Omental fat pad (tissue), 4 donors: ENCODE data around the gene MYLK. TPM values are rescaled to one million over a fixed set of nuclear protein-coding genes. Genes with fewer than 3 reads are reported as not detected.
A peak's percentile ranks its signal among the peaks of the same experiment; 100 is the strongest.

Source experiments
- ATAC-seq: fragments of 150-250 bp; one replicate; pipeline ENCODE4 v1.9.1; 2016; ENCODE audit warnings: mild to moderate bottlenecking, moderate library complexity; ENCODE audit not compliant: low FRiP score
- DNase-seq: peaks from one replicate; pipeline ENCODE4 v3.0.0-alpha.2; 2019; ENCODE audit warnings: low spot score
- total RNA-seq, 4 donors: library from RNA; depleted of rRNA; stranded (reverse); fragments of >200 nt; gene quantifications; one replicate each; pipeline ENCODE4 v1.1.0, GENCODE V29; 2016
- TF ChIP-seq, protein P1 (sequence below), 3 donors: fragments of 450-650 bp; IDR thresholded peaks; one replicate each; pipeline ENCODE4 v1.5.1; 2016 to 2017; ENCODE audit warnings: antibody characterized with exemption in 3 of 3, mild to moderate bottlenecking in 3 of 3, moderate library complexity in 2 of 3

MYLK gene
- total RNA-seq, 4 donors from 2014 or later = 26.8 to 188 (median 56.9) TPM

DNA sequence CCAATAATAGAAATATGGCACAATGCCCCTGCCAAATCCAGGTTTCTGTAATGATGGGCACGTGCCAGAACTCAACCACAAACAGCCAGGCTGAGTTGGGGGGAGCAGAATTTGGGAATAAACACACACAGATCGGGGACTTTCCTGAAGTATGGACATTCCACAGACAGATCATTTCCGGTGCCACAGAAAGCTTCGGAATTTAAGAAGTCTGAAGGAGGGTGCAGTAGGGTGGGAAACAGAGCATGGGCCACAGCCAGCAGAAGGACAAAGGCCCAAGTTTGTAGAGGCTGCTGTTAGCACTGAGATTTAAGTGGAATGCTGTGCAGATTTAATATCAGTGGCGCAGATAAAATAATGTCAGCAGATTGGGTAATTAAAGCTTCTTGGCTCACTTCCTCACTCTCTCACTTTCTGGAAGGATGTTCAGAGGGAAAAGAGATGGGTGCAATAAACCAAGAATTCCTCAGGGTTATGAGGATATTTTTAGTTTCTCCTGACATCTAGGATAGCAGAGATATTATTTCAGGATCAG is 67.4 kb downstream of the MYLK start:
- DNase-seq (no peak), ATAC-seq (peak; percentile 65)
- TF ChIP-seq, protein P1, sequence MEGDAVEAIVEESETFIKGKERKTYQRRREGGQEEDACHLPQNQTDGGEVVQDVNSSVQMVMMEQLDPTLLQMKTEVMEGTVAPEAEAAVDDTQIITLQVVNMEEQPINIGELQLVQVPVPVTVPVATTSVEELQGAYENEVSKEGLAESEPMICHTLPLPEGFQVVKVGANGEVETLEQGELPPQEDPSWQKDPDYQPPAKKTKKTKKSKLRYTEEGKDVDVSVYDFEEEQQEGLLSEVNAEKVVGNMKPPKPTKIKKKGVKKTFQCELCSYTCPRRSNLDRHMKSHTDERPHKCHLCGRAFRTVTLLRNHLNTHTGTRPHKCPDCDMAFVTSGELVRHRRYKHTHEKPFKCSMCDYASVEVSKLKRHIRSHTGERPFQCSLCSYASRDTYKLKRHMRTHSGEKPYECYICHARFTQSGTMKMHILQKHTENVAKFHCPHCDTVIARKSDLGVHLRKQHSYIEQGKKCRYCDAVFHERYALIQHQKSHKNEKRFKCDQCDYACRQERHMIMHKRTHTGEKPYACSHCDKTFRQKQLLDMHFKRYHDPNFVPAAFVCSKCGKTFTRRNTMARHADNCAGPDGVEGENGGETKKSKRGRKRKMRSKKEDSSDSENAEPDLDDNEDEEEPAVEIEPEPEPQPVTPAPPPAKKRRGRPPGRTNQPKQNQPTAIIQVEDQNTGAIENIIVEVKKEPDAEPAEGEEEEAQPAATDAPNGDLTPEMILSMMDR (IDR thresholded peaks at IDR 0.05) = no peak

DNA sequence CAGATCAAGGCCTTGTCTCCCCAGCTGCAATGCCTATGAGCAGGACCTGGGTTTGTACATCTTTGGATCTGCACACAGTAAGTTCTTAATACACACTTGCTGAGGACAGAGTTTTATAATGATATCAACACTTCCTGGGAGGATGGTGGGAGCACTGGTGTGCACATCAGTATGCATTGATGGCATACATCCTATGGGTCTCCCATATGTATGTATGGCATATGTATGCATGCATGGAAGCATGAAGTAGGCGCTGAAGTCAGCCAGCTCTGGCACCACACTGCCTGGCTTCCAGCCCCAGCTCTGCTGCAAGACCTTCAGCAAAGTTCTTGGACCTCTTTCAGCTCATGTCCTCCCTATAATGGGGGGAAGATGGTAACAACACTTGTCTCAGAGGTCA is 68.2 kb downstream of the MYLK start:
- ATAC-seq = no peak
- no peak for DNase-seq
- TF ChIP-seq, protein P1 (IDR thresholded peaks at IDR 0.05) = no peak

DNA sequence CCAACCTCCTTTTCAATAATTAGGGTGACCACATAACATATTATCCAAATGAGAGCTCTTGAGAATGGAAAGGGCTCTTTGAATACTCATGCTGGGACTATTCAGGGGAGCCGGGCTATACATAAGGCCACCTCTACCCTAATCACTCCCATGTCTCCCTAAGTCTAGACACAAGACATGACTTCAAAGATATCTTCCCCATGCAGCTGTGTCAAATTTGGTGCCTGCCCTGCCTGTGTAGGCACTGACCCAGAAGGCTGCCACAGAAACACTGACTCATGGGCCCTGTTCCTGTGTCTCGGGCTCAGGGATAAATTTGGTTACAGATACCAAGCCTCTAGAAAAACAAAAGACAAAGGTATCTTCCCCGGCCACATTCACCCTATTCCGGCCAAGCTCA is 70.3 kb downstream of the MYLK start:
- no peak for ATAC-seq
- DNase-seq = no peak
- TF ChIP-seq, protein P1 (IDR thresholded peaks at IDR 0.05) = no peak

DNA sequence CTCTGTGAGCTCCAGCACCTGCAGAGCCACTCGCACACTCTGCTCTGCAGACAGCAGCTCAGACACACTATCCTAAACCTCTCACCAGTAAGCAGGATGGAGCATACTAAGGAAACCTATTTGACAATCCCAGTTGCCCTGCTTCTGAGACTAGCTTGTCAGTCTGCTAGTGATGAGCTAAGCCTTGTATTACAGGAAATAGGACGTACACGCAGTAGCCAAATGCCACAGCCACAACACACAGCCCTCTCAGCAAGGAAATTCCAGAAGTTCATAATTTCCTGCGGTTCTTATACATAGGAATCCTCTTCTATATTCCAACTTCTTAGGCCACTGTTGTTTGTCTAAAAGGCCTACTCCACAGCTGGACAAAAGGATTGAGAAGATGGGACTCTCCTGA is 74.5 kb downstream of the MYLK start:
- ATAC-seq (no peak), DNase-seq (no peak)
- TF ChIP-seq, protein P1 (IDR thresholded peaks at IDR 0.05) = no peak

DNA sequence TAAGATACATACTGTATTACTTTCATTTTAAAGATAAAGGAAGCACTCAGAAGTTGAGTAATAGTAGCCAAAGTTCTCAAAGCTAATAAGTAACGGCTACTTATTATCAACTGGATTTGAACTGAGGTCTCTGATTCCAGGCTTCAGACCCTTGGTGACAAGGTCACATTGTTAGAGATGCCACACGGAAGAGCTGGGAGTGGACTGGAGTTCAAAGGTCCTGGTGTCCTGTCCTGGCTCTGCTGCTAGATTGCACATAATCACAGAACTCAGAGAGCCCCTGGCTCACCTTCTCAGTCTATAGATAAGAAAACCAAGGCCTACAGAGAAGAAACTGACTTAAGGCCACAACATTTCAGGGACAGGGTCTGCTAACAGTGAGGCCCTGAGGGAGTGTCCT is 75.3 kb downstream of the MYLK start:
- no peak for ATAC-seq
- no peak for DNase-seq
- TF ChIP-seq, protein P1 (IDR thresholded peaks at IDR 0.05) = no peak

DNA sequence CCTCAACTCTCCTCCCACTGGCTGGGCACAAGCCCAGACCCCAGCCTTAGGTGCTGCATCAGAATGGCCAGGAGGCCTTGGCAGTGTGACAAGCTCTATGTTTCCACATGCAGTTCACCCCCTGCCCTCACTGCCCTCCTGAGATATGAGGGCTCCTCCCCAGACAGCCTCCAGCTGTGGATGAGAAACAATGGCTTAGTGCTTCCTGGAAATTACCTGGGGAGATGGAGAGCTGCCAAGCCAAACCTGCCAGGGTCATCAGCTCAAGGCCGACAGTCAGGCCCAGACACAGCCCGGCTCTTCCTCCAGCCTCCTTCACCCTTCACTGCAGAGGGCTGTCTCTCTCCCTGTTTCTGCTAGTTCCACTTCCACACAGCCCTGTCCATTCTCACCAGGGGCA is 76.3 kb downstream of the MYLK start:
- peak; percentile 80 for ATAC-seq
- no peak for DNase-seq
- TF ChIP-seq, protein P1 (IDR thresholded peaks at IDR 0.05) = no peak

DNA sequence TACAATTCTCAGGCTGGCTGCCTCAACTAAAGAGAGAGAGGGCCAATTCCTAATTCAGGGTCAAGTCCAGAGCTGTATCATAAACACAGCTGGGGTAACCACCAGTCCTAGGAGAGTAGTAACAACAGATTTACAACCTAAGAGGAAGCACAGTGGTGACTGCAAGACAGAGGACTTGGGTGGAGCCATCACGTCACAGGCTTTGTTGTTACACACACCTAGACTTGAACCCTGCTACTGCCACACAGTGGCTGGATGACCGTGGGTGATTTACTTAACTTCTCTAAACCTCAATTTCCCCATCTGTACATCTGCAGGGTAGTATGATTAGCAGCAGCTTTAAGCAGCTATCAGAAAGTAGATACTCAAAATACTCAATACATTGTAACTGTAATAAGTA is 78.6 kb downstream of the MYLK start:
- DNase-seq (no peak), ATAC-seq (no peak)
- TF ChIP-seq, protein P1 (IDR thresholded peaks at IDR 0.05) = no peak
